ENCODE data around the gene PRKD1.
"Not testable (repeated sequence)": the region's sequence is repeated elsewhere in the genome, so short reads cannot be mapped to it uniquely, and the experiment has no call there.

Gene PRKD1

DNA sequence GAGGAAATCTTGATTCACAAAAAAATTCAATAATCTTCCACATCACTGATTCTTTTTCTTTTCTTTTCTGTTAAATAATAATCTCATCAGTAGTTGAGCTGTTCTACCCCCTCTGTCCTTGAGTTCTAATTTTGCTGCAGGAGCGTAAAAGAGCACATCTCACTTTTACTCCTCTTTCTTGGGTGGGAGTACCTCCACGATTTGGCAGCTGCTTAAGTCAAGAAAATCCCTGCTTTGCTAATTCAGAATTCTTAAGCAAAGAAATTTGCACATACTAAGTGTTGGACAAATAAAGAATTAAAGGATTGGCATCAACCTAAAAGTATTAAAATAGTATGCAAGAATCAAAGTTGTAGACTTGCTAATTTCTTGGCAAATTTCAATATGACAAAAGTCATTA is 128.8 kb downstream of the PRKD1 start:
- DNase-seq (ENCODE audit: low read depth in 3 of 3): no peak

DNA sequence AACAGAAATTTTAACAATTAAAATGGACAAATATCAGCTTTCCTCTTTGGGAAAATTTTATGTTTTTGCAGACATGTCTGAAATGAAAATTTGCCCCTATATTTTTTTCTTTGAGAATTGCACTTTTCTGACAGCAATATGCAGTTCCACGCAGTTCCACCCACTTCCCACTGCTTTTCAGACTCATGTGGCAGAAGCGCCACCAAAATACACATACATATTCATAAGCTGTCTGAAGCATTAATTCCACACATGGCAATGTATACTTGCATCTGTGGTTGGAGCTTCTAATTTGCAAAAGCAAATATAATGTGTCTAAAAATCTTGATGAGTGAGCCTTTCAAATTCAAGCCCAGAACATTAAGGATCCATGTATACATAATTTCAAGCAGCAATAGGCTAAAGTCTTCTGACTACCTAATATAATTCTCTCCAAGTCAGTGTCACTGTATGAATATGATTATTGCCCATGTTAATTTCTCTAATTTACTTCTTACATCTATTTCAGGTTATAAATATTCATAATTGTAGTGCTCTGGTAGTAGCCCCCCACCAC is 129.5 kb downstream of the PRKD1 start:
- DNase-seq (ENCODE audit: low read depth in 3 of 3): no peak

DNA sequence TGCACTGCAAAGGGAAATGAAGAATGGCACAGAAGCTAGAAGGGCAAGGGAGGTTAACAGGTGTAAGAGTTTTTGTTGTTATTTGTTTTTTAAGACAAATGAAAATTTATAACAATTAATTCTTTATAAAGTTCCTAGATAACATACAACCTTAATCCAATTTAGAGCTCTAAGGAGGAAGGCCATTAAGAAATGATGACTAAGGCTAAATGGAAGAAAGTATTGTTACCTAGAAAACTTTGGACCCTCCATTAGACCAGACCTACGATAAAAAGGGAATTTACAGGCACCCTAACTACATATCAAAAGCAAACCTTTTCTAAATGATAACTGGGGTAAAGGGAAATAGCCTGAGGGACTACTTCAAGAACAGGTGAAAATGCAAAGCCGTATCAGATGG is 130.8 kb downstream of the PRKD1 start:
- no peak for DNase-seq (ENCODE audit: low read depth in 3 of 3)

DNA sequence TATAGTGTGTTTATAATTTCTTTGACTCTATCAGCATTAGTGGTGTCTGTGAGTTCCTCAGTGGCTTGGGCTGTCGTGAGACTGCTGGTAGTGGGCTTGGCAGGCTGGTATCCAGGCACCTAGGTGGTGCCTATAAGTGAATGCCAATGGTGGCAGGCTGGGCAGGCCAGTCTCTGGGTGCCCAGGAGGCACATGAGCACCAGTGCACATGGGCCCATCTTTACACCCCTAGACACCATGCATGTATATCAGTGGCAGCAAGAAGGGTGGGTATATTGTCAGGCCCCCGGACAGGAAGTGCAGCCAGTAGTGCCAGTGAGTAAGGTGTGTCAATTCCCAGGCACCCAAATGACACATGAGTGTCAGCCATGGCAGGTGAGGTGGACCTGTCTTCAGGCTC is 138.2 kb downstream of the PRKD1 start:
- no peak for DNase-seq (ENCODE audit: low read depth in 3 of 3)

- no peak for DNase-seq (ENCODE audit: low read depth in 3 of 3)
These were observed 139.6 kb downstream of the PRKD1 start for GRCh38 chr14:29788093-29788492.

DNA sequence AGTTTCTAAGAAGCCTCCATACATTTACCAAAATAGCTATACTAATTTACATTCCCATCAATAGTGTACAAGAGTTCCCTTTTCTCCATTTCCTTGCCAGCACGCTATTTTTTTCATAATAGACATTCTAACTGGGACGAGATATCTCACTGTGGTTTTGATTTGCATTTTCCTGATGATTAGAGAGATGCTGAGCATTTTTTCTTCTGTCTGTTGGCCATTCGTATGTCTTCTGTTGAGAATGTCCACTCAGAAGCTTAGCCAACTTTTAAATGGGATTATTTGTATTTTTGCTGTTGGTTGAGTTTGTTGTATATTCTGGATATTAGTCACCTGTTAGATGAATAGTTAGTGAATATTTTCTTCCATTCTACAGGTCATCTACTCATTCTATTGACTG is 144.1 kb downstream of the PRKD1 start:
- DNase-seq (ENCODE audit: low read depth in 3 of 3): no peak

DNA sequence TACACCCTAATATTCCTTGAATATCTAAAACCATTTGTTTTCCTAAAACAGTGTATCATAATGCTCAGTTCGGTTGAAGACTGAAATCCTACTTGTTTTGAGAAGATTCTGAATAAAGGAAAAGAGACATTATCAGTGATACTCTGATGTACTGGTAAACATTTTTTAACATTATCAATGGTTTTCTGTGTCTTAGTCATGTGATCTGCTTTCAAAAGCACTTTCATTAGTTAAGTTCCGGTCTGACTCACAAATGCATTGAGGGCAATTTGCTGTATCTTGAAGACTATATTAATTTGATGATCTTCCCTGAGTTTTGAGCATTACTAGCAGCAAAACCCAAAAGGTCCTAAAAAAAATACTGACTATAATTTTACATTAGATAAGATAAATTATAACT is 145.6 kb downstream of the PRKD1 start:
- DNase-seq (ENCODE audit: low read depth in 3 of 3): no peak

DNA sequence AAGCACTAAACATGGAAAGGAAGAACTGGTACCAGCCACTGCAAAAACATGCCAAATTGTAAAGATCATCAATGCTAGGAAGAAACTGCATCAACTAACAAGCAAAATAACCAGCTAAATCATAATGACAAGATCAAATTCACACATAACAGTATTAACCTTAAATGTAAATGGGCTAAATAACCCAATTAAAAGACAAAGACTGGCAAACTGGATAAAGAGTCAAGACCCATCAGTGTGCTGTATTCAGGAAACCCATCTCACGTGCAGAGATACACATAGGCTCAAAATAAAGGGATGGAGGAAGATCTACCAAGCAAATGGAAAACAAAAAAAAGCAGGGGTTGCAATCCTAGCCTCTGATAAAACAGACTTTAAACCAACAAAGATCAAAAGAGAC is 150.5 kb downstream of the PRKD1 start:
- DNase-seq (ENCODE audit: low read depth in 3 of 3): not testable (repeated sequence)

- DNase-seq (ENCODE audit: low read depth in 3 of 3): no peak
These were observed 153.7 kb downstream of the PRKD1 start for GRCh38 chr14:29773990-29774389.

- DNase-seq (ENCODE audit: low read depth in 3 of 3): no peak
These were observed 164.2 kb downstream of the PRKD1 start for GRCh38 chr14:29763342-29763858.

GRCh38 chr14:29759521-29760340 is 167.9 kb downstream of the PRKD1 start:
- no peak for DNase-seq (ENCODE audit: low read depth in 3 of 3)

GRCh38 chr14:29757711-29758233 is 169.9 kb downstream of the PRKD1 start:
- no peak for DNase-seq (ENCODE audit: low read depth in 3 of 3)

DNA sequence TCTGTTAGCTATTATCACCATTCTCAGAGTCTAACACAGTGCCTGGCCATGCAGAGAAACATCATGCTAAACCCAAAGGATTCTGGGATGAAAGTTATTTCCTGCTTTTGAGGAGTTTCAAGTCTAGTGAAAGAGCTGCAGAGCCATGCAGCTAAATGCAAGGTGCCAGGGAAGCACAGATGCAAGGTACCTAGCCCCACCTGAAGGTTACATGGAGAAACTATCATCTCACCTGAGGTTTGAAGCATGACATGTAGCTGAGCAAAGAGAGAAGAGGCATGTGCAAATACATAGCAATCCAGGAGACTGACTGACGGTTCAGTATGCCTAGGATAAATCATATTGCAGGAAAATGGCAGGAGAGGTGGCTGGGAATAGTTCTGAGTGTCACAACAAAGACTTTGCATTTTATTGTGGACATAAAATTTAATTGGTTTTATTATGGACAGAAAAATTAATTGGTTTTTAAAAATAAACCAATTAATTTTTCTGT is 170.4 kb downstream of the PRKD1 start:
- no peak for DNase-seq (ENCODE audit: low read depth in 3 of 3)

DNA sequence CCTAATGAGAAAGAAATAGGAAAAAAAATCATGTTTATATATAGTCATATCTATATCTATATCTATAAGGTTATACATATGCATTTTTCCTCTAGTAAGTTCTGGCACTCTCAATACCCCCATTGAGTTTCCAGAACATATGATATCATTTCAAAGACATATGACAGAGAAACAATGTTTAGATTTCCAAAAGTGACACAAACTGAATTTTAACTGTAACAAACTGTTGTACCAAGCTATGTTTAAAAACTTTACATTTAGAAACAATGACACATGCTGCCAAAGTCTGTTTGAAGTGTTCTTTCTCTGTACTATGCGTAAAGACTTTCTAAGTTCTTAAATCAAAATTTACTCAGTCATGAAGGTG is 171.6 kb downstream of the PRKD1 start:
- DNase-seq (ENCODE audit: low read depth in 3 of 3): no peak

DNA sequence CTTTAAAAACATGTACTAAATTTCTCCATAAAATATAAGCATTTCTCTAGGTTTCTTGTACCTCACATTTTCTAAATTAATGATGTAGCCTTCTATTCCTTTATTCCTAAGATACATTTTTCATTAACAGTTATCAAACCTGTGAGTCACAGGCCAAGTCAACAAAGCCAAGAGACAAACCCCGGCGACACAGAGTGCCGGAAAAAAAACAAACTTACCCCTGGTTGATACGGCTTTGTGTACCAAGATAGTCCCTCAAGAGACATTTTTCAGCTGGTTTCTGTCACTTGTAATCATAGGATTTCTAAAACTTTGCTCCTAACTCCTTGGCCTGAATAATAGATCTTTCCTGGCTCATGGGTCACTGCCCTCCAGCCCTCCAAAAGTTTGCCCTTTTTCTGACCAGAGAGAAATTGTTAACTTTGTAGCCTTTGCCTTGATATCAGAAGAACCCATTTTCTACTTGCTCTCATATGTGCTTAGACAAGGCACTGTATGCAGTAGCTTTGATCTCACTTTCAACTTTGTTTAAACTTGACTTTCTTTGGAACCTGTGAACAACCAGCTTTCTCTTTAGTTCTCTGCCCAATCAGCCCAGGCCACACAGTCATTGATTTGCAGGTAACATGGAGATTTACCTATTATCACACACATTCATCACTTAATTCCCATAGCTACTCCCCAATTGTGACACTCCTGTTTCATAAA is 172.2 kb downstream of the PRKD1 start:
- no peak for DNase-seq (ENCODE audit: low read depth in 3 of 3)

GRCh38 chr14:29754134-29754533 is 173.5 kb downstream of the PRKD1 start:
- DNase-seq (ENCODE audit: low read depth in 3 of 3): no peak

DNA sequence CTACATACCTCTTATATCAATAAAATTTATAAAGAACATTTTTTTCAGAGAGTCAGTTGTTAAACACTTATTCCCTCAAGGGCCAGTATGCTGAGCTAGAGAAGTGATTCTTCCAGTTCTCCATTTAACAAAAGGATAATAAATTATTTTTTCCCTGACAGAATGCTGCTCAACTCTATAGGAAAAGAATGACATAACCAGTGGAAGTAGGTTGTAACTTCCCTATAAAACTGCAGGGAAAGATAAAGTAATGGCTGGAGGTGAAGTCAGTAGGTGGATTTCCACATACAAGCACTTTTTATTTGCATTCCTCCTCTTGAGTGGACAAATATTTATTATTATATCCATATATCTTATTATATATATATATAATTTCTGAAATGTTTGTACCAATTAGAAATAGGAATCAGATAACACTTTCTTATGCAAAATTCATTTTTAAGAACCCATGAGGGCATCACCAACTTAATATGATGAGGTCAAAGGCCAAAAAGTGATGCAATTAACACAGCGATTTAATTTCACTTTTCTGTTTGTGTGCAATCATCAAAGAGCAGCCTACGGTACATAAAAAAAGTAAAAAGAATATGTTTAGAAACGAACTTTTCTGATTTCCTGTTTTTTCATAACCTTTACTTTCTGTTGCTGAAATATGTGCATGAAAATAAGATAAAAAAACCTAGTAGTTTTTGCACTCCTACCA is 175.3 kb downstream of the PRKD1 start:
- DNase-seq (ENCODE audit: low read depth in 3 of 3): no peak

- DNase-seq (ENCODE audit: low read depth in 3 of 3): no peak
These were observed 177.8 kb downstream of the PRKD1 start for GRCh38 chr14:29749829-29750228.

DNA sequence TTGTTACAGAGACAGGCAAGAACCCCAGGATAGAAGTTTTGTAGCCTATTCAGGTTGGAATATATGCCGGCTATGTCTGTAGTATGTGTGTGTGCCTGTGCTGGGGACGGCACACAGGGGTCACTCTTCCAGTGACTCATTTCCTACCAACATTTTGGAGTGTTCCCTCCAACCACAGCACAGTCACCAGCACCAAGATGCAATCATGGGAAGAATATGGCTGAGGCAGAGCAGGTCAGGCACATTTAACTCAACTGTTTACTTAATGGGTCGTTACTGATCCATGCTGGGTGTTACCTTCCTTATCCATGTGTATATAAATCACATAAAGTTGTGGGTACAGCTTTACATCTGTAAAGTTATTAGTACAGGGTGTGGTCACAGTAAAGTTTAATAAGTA is 178.3 kb downstream of the PRKD1 start:
- DNase-seq (ENCODE audit: low read depth in 3 of 3): no peak

- DNase-seq (ENCODE audit: low read depth in 3 of 3): no peak
These were observed 181.8 kb downstream of the PRKD1 start for GRCh38 chr14:29745863-29746262.

DNA sequence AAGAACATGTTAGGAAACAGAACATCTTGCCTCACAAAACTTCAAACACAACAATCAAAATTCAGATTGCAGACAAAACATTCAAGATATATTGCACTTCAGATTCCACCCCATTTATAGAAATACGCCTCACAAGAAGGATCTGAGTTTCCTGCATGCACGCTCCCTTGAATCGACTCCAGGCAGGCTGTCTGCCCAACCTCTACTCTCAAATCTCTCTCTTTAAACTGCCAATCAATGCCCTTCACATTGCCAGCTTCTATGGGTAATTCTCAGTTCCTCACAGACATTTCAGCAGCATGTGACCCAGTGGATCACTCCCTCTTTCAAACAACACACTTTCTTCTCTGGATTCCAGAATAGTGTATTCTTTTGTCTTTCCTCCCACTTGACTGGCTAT is 184.1 kb downstream of the PRKD1 start:
- DNase-seq (ENCODE audit: low read depth in 3 of 3): no peak

DNA sequence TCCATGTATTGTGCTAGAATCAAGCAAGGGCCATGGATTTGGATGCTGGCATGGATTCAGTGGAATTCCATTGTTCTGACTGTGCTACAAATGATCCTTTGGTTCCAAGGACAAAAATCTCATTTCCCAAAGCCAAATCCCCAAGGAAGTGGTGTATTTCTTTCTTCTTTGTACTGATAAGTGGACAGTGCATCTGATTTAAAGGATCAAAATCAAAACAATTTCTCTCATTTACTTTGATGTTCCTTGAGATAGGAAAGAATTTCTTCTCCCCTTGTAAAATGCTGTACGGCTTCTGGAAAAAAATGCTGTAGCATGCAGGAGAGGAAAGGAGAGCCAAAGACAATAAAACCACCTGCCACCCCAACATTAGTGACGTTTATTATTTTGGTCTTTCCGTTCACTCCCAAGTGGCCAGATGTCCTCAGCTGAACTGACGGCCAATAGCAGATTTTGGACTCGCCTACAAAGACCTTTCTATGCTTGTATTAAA is 185.7 kb downstream of the PRKD1 start:
- no peak for DNase-seq (ENCODE audit: low read depth in 3 of 3)
